PC-3 (cell line): ENCODE measurements around the gene DLG2.

Experiments used
- CTCF ChIP-seq: fragments of 300-600 bp; sonication (generic); conservative IDR thresholded peaks from 2 replicates; pipeline ENCODE4 v1.5.1; 2017; ENCODE audit warnings: antibody characterized with exemption, low read depth, mild to moderate bottlenecking, low read length
- EZH2phosphoT487 ChIP-seq: fragments of 300-600 bp; sonication (generic); IDR thresholded peaks from 2 replicates; pipeline ENCODE4 v1.6.1; 2018; ENCODE audit warnings: mild to moderate bottlenecking, antibody characterized with exemption, low read length, borderline replicate concordance

GRCh38 chr11:85666687-85667086, 39.5 kb upstream of the DLG2 start:
- TF ChIP-seq CTCF (no peak), EZH2phosphoT487 (no peak)
